Ovary (tissue), 9 donors: ENCODE measurements around the gene PUDP. TPM values are rescaled to one million over a fixed set of nuclear protein-coding genes. Genes with fewer than 3 reads are reported as not detected.

Experiments
- DNase-seq, 5 donors: peaks; one replicate each; pipeline ENCODE4 v3.0.0-alpha.2; 2019 to 2020
- H3K27ac ChIP-seq, 2 donors: fragments of 200-600 bp; one replicate each; pipeline versions ENCODE4 v1.5.1 to v1.8.0; 2019 to 2022
- H3K27me3 ChIP-seq: fragments of 200-600 bp; one replicate; pipeline ENCODE4 v1.8.0; 2022
- H3K36me3 ChIP-seq: fragments of 200-600 bp; sonication (generic); one replicate; pipeline ENCODE4 v1.5.1; 2019
- H3K4me1 ChIP-seq: one replicate; pipeline ENCODE4 v1.8.1; 2013; ENCODE audit warnings: mild to moderate bottlenecking, moderate library complexity; ENCODE audit not compliant: insufficient read depth
- H3K4me3 ChIP-seq: fragments of 200-600 bp; sonication (generic); one replicate; pipeline ENCODE4 v1.5.1; 2017
- H3K9me3 ChIP-seq, 2 donors: fragments of 200-600 bp in 1 of 2; sonication (generic) in 1 of 2; one replicate each; pipeline versions ENCODE4 v1.5.1 to v1.8.1; 2013 to 2019; ENCODE audit warnings: mild to moderate bottlenecking in 1 of 2, moderate library complexity in 1 of 2
- CTCF ChIP-seq, 3 donors: fragments of 450-650 bp in 2 of 3; fragments of 200-600 bp in 1 of 3; IDR thresholded peaks; one replicate each; pipeline versions ENCODE4 v1.5.1 to v1.8.0; 2016 to 2022; ENCODE audit warnings: antibody characterized with exemption in 3 of 3, mild to moderate bottlenecking in 1 of 3
- EP300 ChIP-seq: sonication (generic); formaldehyde crosslinking; IDR thresholded peaks from one replicate; pipeline ENCODE4 v1.6.1; 2017; ENCODE audit warnings: antibody characterized with exemption
- POLR2A ChIP-seq: fragments of 450-650 bp; IDR thresholded peaks from one replicate; pipeline ENCODE4 v1.6.1; 2017; ENCODE audit warnings: antibody characterized with exemption, mild to moderate bottlenecking, moderate library complexity
- WGBS, 3 donors: extraction: QIAGEN DNeasy Blood & Tissue Kit in 1 of 3; methylation state at CpG; one replicate each; pipeline versions ENCODE4 v1.1.5 to v1.1.7; 2013 to 2017; 5-methylcytosine and 5-hydroxymethylcytosine counted together
- intact Hi-C, 4 donors: fragments of 100-400 bp; cut with DNase I; formaldehyde crosslinking; loops; one replicate each; pipeline versions ENCODE4 v1.11.0 to v1.15.1; 2022 to 2023
- polyA plus RNA-seq, 2 donors: library from polyadenylated mRNA; stranded (reverse); fragments of 200-250 nt in 1 of 2; fragments of 350-450 nt in 1 of 2; fragmentation: Illumina TruSeq in 1 of 2; extraction: RNeasy Lipid Tissue Mini Kit (QIAGEN cat#74804) in 1 of 2; gene quantifications; one replicate each; pipeline ENCODE4 v1.2.3, GENCODE V29; 2013 to 2014
- total RNA-seq, 7 donors: library from RNA; depleted of rRNA in 2 of 7; stranded (reverse); fragments of >200 nt in 2 of 7; fragmentation: NEBNext Ultra II Directional in 3 of 7; extraction: Animal tissue kit (Norgen Biotek cat#: 25700) in 3 of 7; gene quantifications; one replicate each; pipeline versions ENCODE4 v1.1.0 to v1.2.4, GENCODE V29; 2016 to 2023
- donor health status: DM: no; HTN: no; CAD: no; lungs with moderate emphysema.
- donor health status: DM: no; HTN: no; CAD: no.
- donor health status: Bipolar disorder and iron deficiency.
- donor health status: DM: yes; HTN: yes; CAD: no.
- donor health status: DM: no; HTN: no; CAD: no.
- donor health status: DM: yes; HTN: yes; CAD: no.

PUDP gene
- total and polyA plus RNA-seq, 9 donors, result 7.0 to 17.9 (median 14.8) TPM

GRCh38 chrX:7143941-7144525 is 3.9 kb downstream of the PUDP start:
- TF ChIP-seq EP300 (no peak), POLR2A (no peak), CTCF (IDR thresholded peaks at IDR 0.05) (no peak)
- no peak for DNase-seq
- Histone ChIP-seq H3K27me3 (no peaks in the 10 kb centered on the region), H3K4me1 (no peaks in the 10 kb centered on the region), H3K4me3 (no peak overlapping the region), H3K9me3 (no peaks in the 10 kb centered on the region), H3K36me3 (no peaks in the 10 kb centered on the region), H3K27ac (no peak overlapping the region)
- intact Hi-C loops, result loop anchor here in 1 of 4 donors (10.0 kb wide), 1 partner anchor 781 kb away; the partner anchor contains the start of gene PNPLA4
- WGBS, 3 donors, result 88 to 90% (median 89%) methylated on average over 8 of the region's 8 CpGs

GRCh38 chrX:7143076-7143475 is 4.9 kb downstream of the PUDP start:
- Histone ChIP-seq H3K4me1 (no peaks in the 10 kb centered on the region), H3K36me3 (no peaks in the 10 kb centered on the region), H3K4me3 (no peak overlapping the region), H3K9me3 (no peaks in the 10 kb centered on the region), H3K27ac (no peak overlapping the region), H3K27me3 (no peaks in the 10 kb centered on the region)
- 96 to 100% (median 98%) methylated on average over 1 of the region's 1 CpG for WGBS, 3 donors
- intact Hi-C loops, result loop anchor here in 1 of 4 donors (10.0 kb wide), 1 partner anchor 782 kb away; the partner anchor contains the start of gene PNPLA4
- TF ChIP-seq CTCF (IDR thresholded peaks at IDR 0.05), result no peak
- no peak for TF ChIP-seq EP300
- TF ChIP-seq POLR2A, result no peak
- DNase-seq, result no peak

DNA sequence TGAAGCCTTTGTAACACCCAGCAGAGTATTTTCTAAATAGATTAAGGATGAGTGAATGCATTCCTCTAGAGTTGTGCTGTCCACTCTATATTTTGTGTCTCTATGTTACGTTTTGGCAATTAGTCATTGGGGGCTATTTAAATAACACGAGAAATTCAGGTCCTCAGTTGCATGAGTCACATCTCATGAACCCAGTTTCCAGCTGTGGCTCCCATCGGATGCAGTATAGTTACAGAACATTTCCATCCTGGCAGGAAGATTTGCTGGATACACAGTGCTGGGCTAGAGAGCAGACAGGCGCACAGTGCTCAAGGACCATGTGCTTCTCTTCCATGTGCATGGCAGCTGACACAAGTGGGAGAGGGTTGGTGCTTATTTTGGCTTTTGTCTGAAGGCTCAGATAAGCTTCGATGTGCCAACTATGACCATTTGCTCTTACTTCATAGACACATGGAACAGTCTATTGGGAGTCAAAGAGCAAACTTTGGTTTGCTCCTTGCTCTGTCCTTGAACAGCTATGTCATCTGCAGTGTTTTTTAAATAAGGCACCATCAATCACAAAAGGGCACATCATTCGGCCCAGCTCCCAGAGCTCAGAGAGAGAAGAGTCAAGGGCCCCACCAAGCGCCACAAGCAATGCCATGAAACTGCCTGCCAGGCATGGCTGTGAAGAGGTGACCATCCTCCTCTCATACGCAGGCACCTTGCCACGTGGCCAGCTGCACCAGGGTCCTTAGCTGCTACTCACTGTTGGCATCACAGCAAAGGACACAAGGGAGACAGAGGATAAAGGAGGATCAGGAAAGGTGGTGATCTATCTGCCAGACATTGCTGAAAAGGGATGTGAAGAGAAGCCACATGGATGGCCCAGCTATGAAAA is 8.5 kb downstream of the PUDP start:
- H3K27me3 ChIP-seq, result no peaks in the 10 kb centered on the region
- 78 to 81% (median 80%) methylated on average over 9 of the region's 9 CpGs for WGBS, 3 donors
- no peak for DNase-seq
- no peak overlapping the region for H3K4me3 ChIP-seq
- H3K9me3 ChIP-seq, result no peaks in the 10 kb centered on the region
- H3K36me3 ChIP-seq, result no peaks in the 10 kb centered on the region
- H3K4me1 ChIP-seq, result no peaks in the 10 kb centered on the region
- intact Hi-C loops, result loop anchor here in 1 of 4 donors (10.0 kb wide), 1 partner anchor 785 kb away; the partner anchor contains the start of gene PNPLA4
- no peak overlapping the region for H3K27ac ChIP-seq
- TF ChIP-seq EP300 (no peak), CTCF (IDR thresholded peaks at IDR 0.05) (no peak), POLR2A (no peak)

GRCh38 chrX:7134981-7135380 is 13.0 kb downstream of the PUDP start:
- no peak for DNase-seq
- H3K36me3 ChIP-seq, result no peaks in the 10 kb centered on the region
- no peaks in the 10 kb centered on the region for H3K9me3 ChIP-seq
- intact Hi-C loops, result no loop called here
- TF ChIP-seq CTCF (IDR thresholded peaks at IDR 0.05) (no peak), POLR2A (no peak), EP300 (no peak)
- 97% methylated on average over 2 of the region's 2 CpGs for WGBS, 3 donors
- H3K4me3 ChIP-seq, result no peak overlapping the region
- H3K4me1 ChIP-seq, result no peaks in the 10 kb centered on the region
- no peak overlapping the region for H3K27ac ChIP-seq
- no peaks in the 10 kb centered on the region for H3K27me3 ChIP-seq
